ENCODE results near the gene YPEL1. TPM values are rescaled to one million over a fixed set of nuclear protein-coding genes. Genes with fewer than 3 reads are reported as not detected.

YPEL1 gene
- total and polyA plus RNA-seq, 2 of the 8 experiments (the other 6 are each of a cell fraction or from before 2014, with no cell fraction given): 6.0 to 6.7 TPM

- no peak overlapping the region for H2BK12ac ChIP-seq (ENCODE audit: low read depth, low read length)
- H3K27me3 ChIP-seq (replicated peaks in 1 of 4; ENCODE audit: control insufficient read depth in 3 of 4, extremely low read depth in 1 of 4, insufficient read depth in 3 of 4, low read length in 3 of 4): no peaks in the 10 kb centered on the region
- no peaks in the 10 kb centered on the region; the same call in 1 of the 2 replicates for H3K79me1 ChIP-seq (ENCODE audit: low read depth, low read length)
- no peak overlapping the region for H2BK20ac ChIP-seq (ENCODE audit: low read length)
- no peaks in the 10 kb centered on the region for H3K9me3 ChIP-seq (ENCODE audit: insufficient read depth in 2 of 2, low read depth in 1 of 2, low read length in 1 of 2)
- H2BK15ac ChIP-seq (ENCODE audit: low read length): no peak overlapping the region
- no peak overlapping the region for H4K91ac ChIP-seq (replicated peaks; ENCODE audit: insufficient read length, low read length)
- H2AK5ac ChIP-seq (ENCODE audit: low read depth, low read length): no peak overlapping the region
- TF ChIP-seq CHD2 (IDR thresholded peaks at IDR 0.05; ENCODE audit: low read length): no peak
- TF ChIP-seq TAF7 (optimal IDR thresholded peaks at IDR 0.05; ENCODE audit: borderline replicate concordance, low read depth, low read length): no peak
- no peak for TF ChIP-seq JUN (IDR thresholded peaks at IDR 0.05; ENCODE audit: low read depth, low read length)
- TF ChIP-seq TBP (IDR thresholded peaks at IDR 0.05; ENCODE audit: low read depth, low read length): no peak
- TF ChIP-seq CREB1 (IDR thresholded peaks at IDR 0.05): no peak
- TF ChIP-seq POLR2A (IDR thresholded peaks at IDR 0.05; ENCODE audit: control extremely low read depth in 1 of 2, low read depth in 2 of 2, low read length in 2 of 2): no peak
- TF ChIP-seq KDM1A (IDR thresholded peaks at IDR 0.05; ENCODE audit: borderline replicate concordance, low read length): no peak
- DNase-seq (ENCODE audit: low read depth in 1 of 2, low spot score in 2 of 2): no peak
- no peak overlapping the region for H3K9ac ChIP-seq (replicated peaks in 1 of 4; ENCODE audit: extremely low read depth in 1 of 4, low read depth in 3 of 4, low read length in 3 of 4)
- H3K14ac ChIP-seq (ENCODE audit: insufficient read length): no peak overlapping the region
- H3K23me2 ChIP-seq (ENCODE audit: low read depth, low read length): no peaks in the 10 kb centered on the region
- H4K8ac ChIP-seq (ENCODE audit: extremely low read depth, insufficient read depth, low read length): no peak overlapping the region
- no peak overlapping the region for H3K4ac ChIP-seq (replicated peaks; ENCODE audit: insufficient read length, low read depth, low read length)
- H2BK120ac ChIP-seq (replicated peaks; ENCODE audit: low read depth, low read length): no peak overlapping the region
- H3K56ac ChIP-seq (replicated peaks; ENCODE audit: insufficient read length, low read depth, low read length): no peak overlapping the region
- no peak overlapping the region for H3K23ac ChIP-seq (ENCODE audit: insufficient read length)
- CTCF ChIA-PET (ENCODE audit: partially characterized antibody): interaction anchor here (1.0 to 2.8 kb wide), 2 partner anchors 11 to 39 kb away, joined by 4 to 11 read pairs; no protein-coding TSS in a partner anchor
- no peak overlapping the region for H3K27ac ChIP-seq (ENCODE audit: low read depth, low read length)
- FAIRE-seq: no peak
- peaks cover 4 to 5% of the 10 kb centered on the region in 2 experiments for H4K20me1 ChIP-seq (replicated peaks in 1 of 2; ENCODE audit: control insufficient read depth in 1 of 2, insufficient read depth in 2 of 2, low read length in 2 of 2)
- H3K4me3 ChIP-seq (ENCODE audit: extremely low read depth in 1 of 4, insufficient read depth in 2 of 4, low read depth in 3 of 4, low read length in 4 of 4): no peak overlapping the region
- no peaks in the 10 kb centered on the region for H3K79me2 ChIP-seq (ENCODE audit: control insufficient read depth in 1 of 2, insufficient read depth in 2 of 2, low read length in 2 of 2)
- H3K4me2 ChIP-seq (ENCODE audit: insufficient read depth in 1 of 2, low read depth in 2 of 2, low read length in 2 of 2): no peak overlapping the region
- H2AFZ ChIP-seq (ENCODE audit: low read length): no peak overlapping the region
- no peak overlapping the region for H3K18ac ChIP-seq (ENCODE audit: extremely low read depth, low read length)
- 84% methylated on average over 9 of the region's 9 CpGs; no CpG with 5 or more reads in 1 of the 2 experiments for WGBS, 2 experiments (ENCODE audit: extremely low coverage in 1 of 2, insufficient coverage in 1 of 2, insufficient read length in 1 of 2, insufficient replicate concordance in 2 of 2, low coverage in 1 of 2, low lambda C conversion rate in 2 of 2, missing lambda C conversion rate in 1 of 2)
- POLR2A ChIA-PET (ENCODE audit: partially characterized antibody): no interaction called here
- no peak overlapping the region for H2BK5ac ChIP-seq (ENCODE audit: low read depth, low read length)
- peaks cover 25 to 71% (median 52%) of the 10 kb centered on the region in 4 experiments for H3K36me3 ChIP-seq (ENCODE audit: control insufficient read depth in 2 of 4, insufficient read depth in 4 of 4, low read length in 3 of 4)
- no peak overlapping the region for H4K5ac ChIP-seq (ENCODE audit: insufficient read length, low read depth, low read length)
- no peaks in the 10 kb centered on the region for H3K4me1 ChIP-seq (replicated peaks in 1 of 4; ENCODE audit: control insufficient read depth in 3 of 4, insufficient read depth in 4 of 4, low read length in 3 of 4)
Measured at GRCh38 chr22:21764038-21764804, 28.6 kb upstream of the YPEL1 start.

All from H1 (cell line).